HCT116 (cell line): ENCODE measurements around the gene MLLT3. TPM values are rescaled to one million over a fixed set of nuclear protein-coding genes. Genes with fewer than 3 reads are reported as not detected.

Source experiments
- ATAC-seq: fragments of 200-7000 bp; cut with Tn5 transposase; 2 replicates; pipeline ENCODE4 v1.9.1; 2020; ENCODE audit warnings: mild to moderate bottlenecking, moderate library complexity
- BruUV-seq: library from RNA; stranded (reverse); fragments of 400-500 nt; replicated peaks from 2 replicates; lab custom pipeline; 2021; lab: Mats Ljungman, UMichigan
- CTCF ChIA-PET: fragments of 300-600 bp; sonication (Branson Sonifier 250); formaldehyde crosslinking; loops from one replicate; lab custom pipeline; 2021; ENCODE audit warnings: antibody characterized with exemption; lab: Charles Lee
- POLR2A ChIA-PET: fragments of 300-600, 350-600 bp; sonication (Branson Sonifier 250); formaldehyde crosslinking; loops from one replicate; lab custom pipeline; 2021; ENCODE audit warnings: antibody characterized with exemption; lab: Charles Lee
- RAD21 ChIA-PET, 2 experiments: fragments of 300-600 bp; sonication (Branson Sonifier 250); formaldehyde crosslinking; loops; one replicate each; lab custom pipeline; 2023; ENCODE audit warnings: low total read pairs in 2 of 2; ENCODE audit not compliant: uncharacterized antibody in 2 of 2, unreplicated experiment in 2 of 2, low non-redundant PET in 1 of 2; lab: Charles Lee
- DNase-seq: peaks from one replicate; pipeline ENCODE4 v3.0.0-alpha.2; 2010; ENCODE audit warnings: low read depth, low spot score
- H2AFZ ChIP-seq: fragments of 200-600 bp; shearing (Covaris generic), sonication (generic); 2 replicates; pipeline ENCODE4 v1.6.1; 2017; ENCODE audit warnings: low read depth, mixed run types, mixed read lengths, antibody characterized with exemption, low read length; ENCODE audit not compliant: poor library complexity, severe bottlenecking
- H3K27ac ChIP-seq: 2 replicates; pipeline ENCODE4 v1.5.1; 2012; ENCODE audit warnings: low read depth, low read length
- H3K27me3 ChIP-seq: fragments of 200-600 bp; sonication (generic); 2 replicates; pipeline ENCODE4 v1.6.1; 2016; ENCODE audit warnings: mixed run types, low read length, mixed read lengths; ENCODE audit not compliant: insufficient read depth
- H3K36me3 ChIP-seq, 2 experiments: fragments of 200-500 bp in 1 of 2; fragments of 200-600 bp in 1 of 2; sonication (Bioruptor generic) in 1 of 2; sonication (generic) in 1 of 2; 2 replicates each; pipeline versions ENCODE4 v1.5.1 to v1.6.1; 2014 to 2016; ENCODE audit warnings: low read length in 2 of 2, inconsistent platforms in 1 of 2, mixed read lengths in 1 of 2, mixed run types in 1 of 2; ENCODE audit not compliant: insufficient read depth in 2 of 2, control insufficient read depth in 1 of 2
- H3K4me1 ChIP-seq, 2 experiments: fragments of 200-600 bp in 1 of 2; sonication (generic) in 1 of 2; 2 replicates each; pipeline versions ENCODE4 v1.5.1 to v1.6.1; 2012 to 2017; ENCODE audit warnings: low read length in 2 of 2, inconsistent platforms in 1 of 2, mild to moderate bottlenecking in 1 of 2, mixed read lengths in 1 of 2, mixed run types in 1 of 2, moderate library complexity in 1 of 2; ENCODE audit not compliant: insufficient read depth in 2 of 2, control insufficient read depth in 1 of 2
- H3K4me2 ChIP-seq: fragments of 200-600 bp; sonication (generic); 2 replicates; pipeline ENCODE4 v1.6.1; 2017; ENCODE audit warnings: mixed run types, low read length, mixed read lengths
- H3K4me3 ChIP-seq, 2 experiments: fragments of 200-600 bp in 1 of 2; sonication (generic) in 1 of 2; replicated peaks in 1 of 2; 2 replicates each; pipeline ENCODE4 v1.5.1; 2011 to 2016; ENCODE audit warnings: low read length in 2 of 2, control low read depth in 1 of 2, low read depth in 1 of 2, mild to moderate bottlenecking in 1 of 2, mixed read lengths in 1 of 2, mixed run types in 1 of 2
- H3K79me2 ChIP-seq: fragments of 200-600 bp; sonication (generic); 2 replicates; pipeline ENCODE4 v1.6.1; 2017; ENCODE audit warnings: mild to moderate bottlenecking, mixed run types, low read length, moderate library complexity, mixed read lengths; ENCODE audit not compliant: insufficient read depth
- H3K9ac ChIP-seq: fragments of 200-600 bp; sonication (generic); 2 replicates; pipeline ENCODE4 v1.6.1; 2016; ENCODE audit warnings: low read length, mixed read lengths
- H3K9me2 ChIP-seq: fragments of 200-600 bp; sonication (generic), shearing (Covaris generic); 2 replicates; pipeline ENCODE4 v1.6.1; 2017; ENCODE audit warnings: mixed run types, mild to moderate bottlenecking, moderate library complexity; ENCODE audit not compliant: insufficient read depth
- H3K9me3 ChIP-seq, 2 experiments: fragments of 200-500 bp in 1 of 2; fragments of 200-600 bp in 1 of 2; sonication (Bioruptor generic) in 1 of 2; sonication (generic) in 1 of 2; 2 replicates each; pipeline ENCODE4 v1.6.1; 2014 to 2017; ENCODE audit warnings: low read length in 2 of 2, mixed read lengths in 2 of 2, inconsistent platforms in 1 of 2, low read depth in 1 of 2, mild to moderate bottlenecking in 1 of 2, mixed run types in 1 of 2, moderate library complexity in 1 of 2; ENCODE audit not compliant: control insufficient read depth in 1 of 2, insufficient read depth in 1 of 2
- H4K20me1 ChIP-seq: fragments of 200-600 bp; sonication (generic), shearing (Covaris generic); 2 replicates; pipeline ENCODE4 v1.6.1; 2017; ENCODE audit warnings: mixed run types, mild to moderate bottlenecking, moderate library complexity; ENCODE audit not compliant: insufficient read depth
- CEBPB ChIP-seq: IDR thresholded peaks from 2 replicates; pipeline ENCODE4 v1.6.1; 2012; ENCODE audit warnings: low read depth
- EGR1 ChIP-seq: IDR thresholded peaks from 2 replicates; pipeline ENCODE4 v1.6.1; 2012; ENCODE audit warnings: low read depth
- ELF1 ChIP-seq: IDR thresholded peaks from 2 replicates; pipeline ENCODE4 v1.6.1; 2012; ENCODE audit warnings: low read depth, borderline replicate concordance
- EZH2 ChIP-seq: fragments of 200-600 bp; sonication (generic); IDR thresholded peaks from 2 replicates; pipeline ENCODE4 v1.6.1; 2017; ENCODE audit warnings: antibody characterized with exemption, mixed run types
- EZH2phosphoT487 ChIP-seq: fragments of 200-600 bp; IDR thresholded peaks from 2 replicates; pipeline ENCODE4 v1.6.1; 2018; ENCODE audit warnings: antibody characterized with exemption, borderline replicate concordance
- FOSL1 ChIP-seq: IDR thresholded peaks from 2 replicates; pipeline ENCODE4 v1.6.1; 2012; ENCODE audit warnings: low read depth
- POLR2AphosphoS5 ChIP-seq: IDR thresholded peaks from 2 replicates; pipeline ENCODE4 v1.6.1; 2011; ENCODE audit warnings: mild to moderate bottlenecking, low read depth, low read length, moderate library complexity
- RAD21 ChIP-seq: IDR thresholded peaks from 2 replicates; pipeline ENCODE4 v1.6.1; 2012; ENCODE audit warnings: low read depth, mild to moderate bottlenecking
- SIN3A ChIP-seq: IDR thresholded peaks from 2 replicates; pipeline ENCODE4 v1.6.1; 2012; ENCODE audit warnings: low read depth
- SP1 ChIP-seq: IDR thresholded peaks from 2 replicates; pipeline ENCODE4 v1.6.1; 2012; ENCODE audit warnings: low read depth
- SRF ChIP-seq: IDR thresholded peaks from 2 replicates; pipeline ENCODE4 v1.6.1; 2012; ENCODE audit warnings: low read depth
- TCF7L2 ChIP-seq: IDR thresholded peaks from 2 replicates; pipeline ENCODE4 v1.7.0; 2011; ENCODE audit warnings: borderline replicate concordance, inconsistent platforms; ENCODE audit not compliant: insufficient read depth, insufficient read length; ENCODE audit errors: extremely low read depth
- ZFX ChIP-seq: fragments of 450-650 bp; IDR thresholded peaks from 2 replicates; pipeline ENCODE4 v1.6.1; 2017
- intact Hi-C: fragments of 100-400 bp; cut with micrococcal nuclease; formaldehyde crosslinking; loops from 2 replicates; pipeline ENCODE4 v1.10.0; 2022
- total RNA-seq: library from RNA; stranded (reverse); gene quantifications from one replicate; pipeline ENCODE4 v1.2.1, GENCODE V29; 2021; ENCODE audit not compliant: unreplicated experiment
- TF ChIP-seq, protein P1 (sequence below): IDR thresholded peaks from 2 replicates; pipeline ENCODE4 v1.6.1; 2012
- TF ChIP-seq, protein P2 (sequence below): IDR thresholded peaks from 2 replicates; pipeline ENCODE4 v1.6.1; 2011; ENCODE audit warnings: mild to moderate bottlenecking, low read length, moderate library complexity; ENCODE audit not compliant: insufficient replicate concordance; ENCODE audit errors: extremely low read depth
- TF ChIP-seq, protein P3 (sequence below), 3 experiments: fragments of 200-600 bp in 1 of 3; sonication (generic) in 1 of 3; IDR thresholded peaks in 2 of 3; conservative IDR thresholded peaks in 1 of 3; 2 replicates each; pipeline ENCODE4 v1.5.1; 2012 to 2017; ENCODE audit warnings: low read depth in 2 of 3, low read length in 2 of 3, antibody characterized with exemption in 1 of 3, borderline replicate concordance in 1 of 3, control low read depth in 1 of 3, mild to moderate bottlenecking in 1 of 3, mixed read lengths in 1 of 3, mixed run types in 1 of 3, moderate library complexity in 1 of 3; ENCODE audit not compliant: insufficient read depth in 1 of 3
- TF ChIP-seq, protein P4 (sequence below): IDR thresholded peaks from 2 replicates; pipeline ENCODE4 v1.6.1; 2012

The MLLT3 gene
- total RNA-seq, 1 experiment from 2014 or later = 4.3 TPM

DNA sequence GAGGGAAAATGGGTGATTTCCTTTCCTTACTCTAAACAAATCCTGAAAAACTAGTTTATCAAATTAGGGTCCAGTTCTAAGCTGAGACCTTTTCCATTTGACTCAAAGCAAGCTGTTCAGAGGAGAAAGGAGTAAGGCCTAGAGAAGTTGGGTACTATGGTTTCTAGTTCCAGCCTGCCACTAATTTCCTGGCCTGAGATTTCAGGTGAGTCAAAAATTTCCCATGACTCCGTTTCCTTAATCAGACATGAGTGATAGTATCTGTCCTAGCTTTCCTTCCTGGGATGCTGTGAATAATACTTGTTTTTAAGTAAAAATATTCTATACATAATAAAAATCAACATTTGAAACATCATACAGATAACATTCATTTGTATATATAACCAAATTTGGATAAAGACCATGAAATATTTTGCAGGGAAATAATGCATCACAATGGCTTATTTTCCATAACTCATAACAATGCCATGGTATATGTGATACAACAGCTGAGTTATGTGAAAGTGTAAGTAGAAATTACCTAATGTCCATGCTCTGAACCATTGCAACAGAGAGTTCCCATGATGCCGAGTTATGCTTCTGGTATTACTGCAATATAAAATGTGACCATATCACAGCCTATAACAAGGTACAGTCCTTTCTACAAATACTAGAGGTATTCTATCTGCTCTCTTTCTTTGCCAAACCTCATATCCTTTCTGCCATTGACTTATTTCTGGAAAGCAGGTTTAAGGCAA is 142.7 kb downstream of the MLLT3 start:
- intact Hi-C loops = no loop called here
- no peak overlapping the region for H3K27ac ChIP-seq
- POLR2A ChIA-PET = no interaction called here

More for the DNA sequence above, 142.7 kb downstream of the MLLT3 start:
- Histone ChIP-seq H3K4me3 (no peak overlapping the region), H3K4me1 (no peaks in the 10 kb centered on the region), H2AFZ (no peak overlapping the region), H3K79me2 (no peaks in the 10 kb centered on the region), H3K9me3 (no peaks in the 10 kb centered on the region), H3K9ac (no peak overlapping the region), H3K27me3 (peaks cover 51% of the 10 kb centered on the region), H3K9me2 (no peaks in the 10 kb centered on the region), H4K20me1 (no peaks in the 10 kb centered on the region), H3K4me2 (no peak overlapping the region), H3K36me3 (no peaks in the 10 kb centered on the region)
- no peak for TF ChIP-seq ZFX
- TF ChIP-seq RAD21 = no peak
- TF ChIP-seq EZH2phosphoT487 = no peak
- TF ChIP-seq SP1 = no peak
- TF ChIP-seq, protein P1, sequence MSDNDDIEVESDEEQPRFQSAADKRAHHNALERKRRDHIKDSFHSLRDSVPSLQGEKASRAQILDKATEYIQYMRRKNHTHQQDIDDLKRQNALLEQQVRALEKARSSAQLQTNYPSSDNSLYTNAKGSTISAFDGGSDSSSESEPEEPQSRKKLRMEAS = no peak
- TF ChIP-seq EZH2 = no peak
- TF ChIP-seq, protein P2, sequence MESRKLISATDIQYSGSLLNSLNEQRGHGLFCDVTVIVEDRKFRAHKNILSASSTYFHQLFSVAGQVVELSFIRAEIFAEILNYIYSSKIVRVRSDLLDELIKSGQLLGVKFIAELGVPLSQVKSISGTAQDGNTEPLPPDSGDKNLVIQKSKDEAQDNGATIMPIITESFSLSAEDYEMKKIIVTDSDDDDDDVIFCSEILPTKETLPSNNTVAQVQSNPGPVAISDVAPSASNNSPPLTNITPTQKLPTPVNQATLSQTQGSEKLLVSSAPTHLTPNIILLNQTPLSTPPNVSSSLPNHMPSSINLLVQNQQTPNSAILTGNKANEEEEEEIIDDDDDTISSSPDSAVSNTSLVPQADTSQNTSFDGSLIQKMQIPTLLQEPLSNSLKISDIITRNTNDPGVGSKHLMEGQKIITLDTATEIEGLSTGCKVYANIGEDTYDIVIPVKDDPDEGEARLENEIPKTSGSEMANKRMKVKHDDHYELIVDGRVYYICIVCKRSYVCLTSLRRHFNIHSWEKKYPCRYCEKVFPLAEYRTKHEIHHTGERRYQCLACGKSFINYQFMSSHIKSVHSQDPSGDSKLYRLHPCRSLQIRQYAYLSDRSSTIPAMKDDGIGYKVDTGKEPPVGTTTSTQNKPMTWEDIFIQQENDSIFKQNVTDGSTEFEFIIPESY = no peak
- TF ChIP-seq TCF7L2 = no peak
- TF ChIP-seq ELF1 = no peak
- TF ChIP-seq POLR2AphosphoS5 = no peak
- TF ChIP-seq SIN3A = no peak
- TF ChIP-seq, protein P3, sequence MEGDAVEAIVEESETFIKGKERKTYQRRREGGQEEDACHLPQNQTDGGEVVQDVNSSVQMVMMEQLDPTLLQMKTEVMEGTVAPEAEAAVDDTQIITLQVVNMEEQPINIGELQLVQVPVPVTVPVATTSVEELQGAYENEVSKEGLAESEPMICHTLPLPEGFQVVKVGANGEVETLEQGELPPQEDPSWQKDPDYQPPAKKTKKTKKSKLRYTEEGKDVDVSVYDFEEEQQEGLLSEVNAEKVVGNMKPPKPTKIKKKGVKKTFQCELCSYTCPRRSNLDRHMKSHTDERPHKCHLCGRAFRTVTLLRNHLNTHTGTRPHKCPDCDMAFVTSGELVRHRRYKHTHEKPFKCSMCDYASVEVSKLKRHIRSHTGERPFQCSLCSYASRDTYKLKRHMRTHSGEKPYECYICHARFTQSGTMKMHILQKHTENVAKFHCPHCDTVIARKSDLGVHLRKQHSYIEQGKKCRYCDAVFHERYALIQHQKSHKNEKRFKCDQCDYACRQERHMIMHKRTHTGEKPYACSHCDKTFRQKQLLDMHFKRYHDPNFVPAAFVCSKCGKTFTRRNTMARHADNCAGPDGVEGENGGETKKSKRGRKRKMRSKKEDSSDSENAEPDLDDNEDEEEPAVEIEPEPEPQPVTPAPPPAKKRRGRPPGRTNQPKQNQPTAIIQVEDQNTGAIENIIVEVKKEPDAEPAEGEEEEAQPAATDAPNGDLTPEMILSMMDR (IDR thresholded peaks at IDR 0.05 in 2 of 3, conservative IDR thresholded peaks at IDR 0.05 in 1 of 3; ENCODE audit: borderline replicate concordance in 1 of 3, insufficient read depth in 1 of 3, low read depth in 2 of 3, low read length in 2 of 3) = no peak
- TF ChIP-seq FOSL1 = no peak
- no peak for TF ChIP-seq SRF
- no peak for TF ChIP-seq EGR1
- TF ChIP-seq, protein P4, sequence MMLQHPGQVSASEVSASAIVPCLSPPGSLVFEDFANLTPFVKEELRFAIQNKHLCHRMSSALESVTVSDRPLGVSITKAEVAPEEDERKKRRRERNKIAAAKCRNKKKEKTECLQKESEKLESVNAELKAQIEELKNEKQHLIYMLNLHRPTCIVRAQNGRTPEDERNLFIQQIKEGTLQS = no peak
- no peak for TF ChIP-seq CEBPB
- ATAC-seq (no peak), DNase-seq (no peak)
- ChIA-PET RAD21 (no interaction called here), CTCF (no interaction called here)
- no TSS peak for BruUV-seq
